Panc1 (cell line): ENCODE results near the gene CSMD2. TPM values are rescaled to one million over a fixed set of nuclear protein-coding genes. Genes with fewer than 3 reads are reported as not detected.

Source experiments
- ATAC-seq: fragments of 200-7000 bp; cut with Tn5 transposase; 2 replicates; pipeline ENCODE4 v1.9.1; 2020; ENCODE audit warnings: mild to moderate bottlenecking, moderate library complexity
- BruUV-seq: library from RNA; stranded (reverse); fragments of 400-500 nt; replicated peaks from 2 replicates; lab custom pipeline; 2021; lab: Mats Ljungman, UMichigan
- CTCF ChIA-PET: fragments of 300-600 bp; sonication (Branson Sonifier 250); formaldehyde crosslinking; loops from one replicate; lab custom pipeline; 2022; ENCODE audit warnings: antibody characterized with exemption; lab: Charles Lee
- POLR2A ChIA-PET: fragments of 300-600 bp; sonication (Branson Sonifier 250); formaldehyde crosslinking; loops from one replicate; lab custom pipeline; 2022; ENCODE audit warnings: antibody characterized with exemption; lab: Charles Lee
- DNase-seq: peaks from one replicate; pipeline ENCODE4 v3.0.0-alpha.2; 2010; ENCODE audit warnings: low read depth, low spot score
- H3K27ac ChIP-seq: 2 replicates; pipeline ENCODE4 v1.5.1; 2011; ENCODE audit warnings: mild to moderate bottlenecking, low read length, inconsistent platforms
- H3K27me3 ChIP-seq: fragments of 200-500 bp; sonication (Bioruptor generic); 2 replicates; pipeline ENCODE4 v1.6.0; 2014; ENCODE audit warnings: low read length, inconsistent platforms; ENCODE audit not compliant: control insufficient read depth, insufficient read depth
- H3K36me3 ChIP-seq: fragments of 200-500 bp; sonication (Bioruptor generic); 2 replicates; pipeline ENCODE4 v1.5.1; 2014; ENCODE audit warnings: inconsistent platforms, mild to moderate bottlenecking, low read length, moderate library complexity; ENCODE audit not compliant: control insufficient read depth, insufficient read depth
- H3K4me1 ChIP-seq: 2 replicates; pipeline ENCODE4 v1.5.1; 2011; ENCODE audit warnings: inconsistent platforms, mild to moderate bottlenecking, low read length, moderate library complexity; ENCODE audit not compliant: control insufficient read depth, insufficient read depth
- H3K4me3 ChIP-seq, 2 experiments: 2 replicates each; pipeline ENCODE4 v1.5.1; 2011 to 2012; ENCODE audit warnings: low read depth in 2 of 2, low read length in 2 of 2, mild to moderate bottlenecking in 2 of 2, inconsistent platforms in 1 of 2, moderate library complexity in 1 of 2
- H3K9me3 ChIP-seq: fragments of 200-500 bp; sonication (Bioruptor generic); 2 replicates; pipeline ENCODE4 v1.5.1; 2014; ENCODE audit warnings: low read depth, mild to moderate bottlenecking, inconsistent platforms, low read length, moderate library complexity; ENCODE audit not compliant: control insufficient read depth, insufficient read depth
- CTCF ChIP-seq: fragments of 450-650 bp; IDR thresholded peaks from 2 replicates; pipeline ENCODE4 v1.5.1; 2017; ENCODE audit warnings: mild to moderate bottlenecking
- POLR2AphosphoS5 ChIP-seq: IDR thresholded peaks from 2 replicates; pipeline ENCODE4 v1.6.1; 2012; ENCODE audit warnings: mild to moderate bottlenecking, low read depth, low read length, moderate library complexity
- REST ChIP-seq, 2 experiments: IDR thresholded peaks; 2 replicates each; pipeline ENCODE4 v1.6.1; 2011 to 2012; ENCODE audit warnings: low read depth in 2 of 2, control low read depth in 1 of 2, low read length in 1 of 2, mild to moderate bottlenecking in 1 of 2, moderate library complexity in 1 of 2; ENCODE audit not compliant: insufficient read depth in 1 of 2
- SIN3A ChIP-seq: IDR thresholded peaks from 2 replicates; pipeline ENCODE4 v1.6.1; 2012; ENCODE audit warnings: low read depth, mild to moderate bottlenecking, low read length, moderate library complexity, borderline replicate concordance; ENCODE audit not compliant: insufficient read depth
- TCF7L2 ChIP-seq: IDR thresholded peaks from 2 replicates; pipeline ENCODE4 v1.6.1; 2011; ENCODE audit warnings: mild to moderate bottlenecking, low read depth, low read length, inconsistent platforms
- in situ Hi-C: cut with HindIII; loops from 2 replicates; pipeline ENCODE4 v1.10.0; 2016; ENCODE audit warnings: low sequenced_read_pairs, low pct_unique_long_range_greater_than_20kb
- intact Hi-C: fragments of 100-400 bp; cut with micrococcal nuclease; formaldehyde crosslinking; loops from one replicate; pipeline ENCODE4 v1.10.0; 2022; ENCODE audit not compliant: unreplicated experiment
- total RNA-seq: library from RNA; stranded (reverse); gene quantifications from one replicate; pipeline ENCODE4 v1.2.1, GENCODE V29; 2021; ENCODE audit not compliant: unreplicated experiment

The CSMD2 gene
- total RNA-seq, 1 experiment from 2014 or later: not detected

GRCh38 chr1:34212673-34213072, 47.6 kb upstream of the CSMD2 start:
- H3K4me3 ChIP-seq: no peak overlapping the region
- TF ChIP-seq REST (IDR thresholded peaks at IDR 0.05; ENCODE audit: insufficient read depth in 1 of 2, low read depth in 2 of 2, low read length in 1 of 2) (no peak), TCF7L2 (no peak)
- intact Hi-C loops (no loop called here), in situ Hi-C loops (no loop called here)
- H3K27ac ChIP-seq: no peak overlapping the region
- H3K4me1 ChIP-seq: no peaks in the 10 kb centered on the region
- no TSS peak for BruUV-seq
- H3K36me3 ChIP-seq: no peaks in the 10 kb centered on the region
- 0 out of 2 replicates have a peak, but pooled peaks cover 2% of the 10 kb centered on the region for H3K27me3 ChIP-seq
- no peak for DNase-seq
- no peaks in the 10 kb centered on the region for H3K9me3 ChIP-seq
- ChIA-PET POLR2A (no interaction called here), CTCF (no interaction called here)
- no peak for ATAC-seq

- ATAC-seq (no peak; the same call in 1 of the 2 replicates), DNase-seq (no peak)
- H3K4me3 ChIP-seq: no peak overlapping the region
- no peak overlapping the region for H3K27ac ChIP-seq
- TF ChIP-seq TCF7L2 (no peak), REST (IDR thresholded peaks at IDR 0.05; ENCODE audit: insufficient read depth in 1 of 2, low read depth in 2 of 2, low read length in 1 of 2) (no peak), POLR2AphosphoS5 (no peak), SIN3A (no peak), CTCF (no peak)
- in situ Hi-C loops (no loop called here), intact Hi-C loops (no loop called here)
- H3K9me3 ChIP-seq: no peaks in the 10 kb centered on the region
- no TSS peak for BruUV-seq
- ChIA-PET CTCF (no interaction called here), POLR2A (no interaction called here)
- H3K27me3 ChIP-seq: no peaks in the 10 kb centered on the region; the same call in 1 of the 2 replicates
- H3K36me3 ChIP-seq: no peaks in the 10 kb centered on the region
- H3K4me1 ChIP-seq: no peaks in the 10 kb centered on the region
These were observed 34.9 kb upstream of the CSMD2 start for GRCh38 chr1:34199927-34200326.
